B cell (primary cell): ENCODE data around the gene SH3TC1. TPM values are rescaled to one million over a fixed set of nuclear protein-coding genes. Genes with fewer than 3 reads are reported as not detected.

Experiments used
- ATAC-seq: fragments of 200-7000 bp; cut with Tn5 transposase; one replicate; pipeline ENCODE4 v1.10.0; 2021; ENCODE audit warnings: low read depth, mild to moderate bottlenecking, moderate number of reproducible peaks, moderate library complexity
- CTCF ChIA-PET: fragments of 350-600 bp; sonication (Branson Sonifier 250); formaldehyde crosslinking; loops from one replicate; lab custom pipeline; 2021; ENCODE audit warnings: antibody characterized with exemption, inconsistent platforms; lab: Charles Lee
- POLR2A ChIA-PET: fragments of 350-600 bp; sonication (Branson Sonifier 250); formaldehyde crosslinking; loops from one replicate; lab custom pipeline; 2021; ENCODE audit warnings: antibody characterized with exemption; lab: Charles Lee
- DNase-seq: peaks from one replicate; pipeline ENCODE4 v3.0.0; 2013
- H2AFZ ChIP-seq: 2 replicates; pipeline ENCODE4 v1.6.1; 2012; ENCODE audit warnings: mild to moderate bottlenecking, low read depth, low read length; ENCODE audit not compliant: insufficient read depth, poor library complexity, severe bottlenecking
- H3K27ac ChIP-seq, 2 donors: 1 replicate in 1 of 2; 2 replicates in 1 of 2; pipeline ENCODE4 v1.5.1; 2012 to 2013; ENCODE audit warnings: low read length in 2 of 2, mild to moderate bottlenecking in 2 of 2, moderate library complexity in 1 of 2
- H3K27me3 ChIP-seq, 4 experiments: fragments of 200-600 bp in 1 of 4; sonication (generic) in 1 of 4; replicated peaks in 1 of 4; 1 replicate in 2 of 4; 2 replicates in 2 of 4; pipeline versions ENCODE4 v1.6.1 to v1.7.0; 2013 to 2016; ENCODE audit warnings: low read length in 3 of 4, mild to moderate bottlenecking in 2 of 4, mixed read lengths in 1 of 4, moderate library complexity in 1 of 4; ENCODE audit not compliant: insufficient read depth in 4 of 4, control insufficient read depth in 3 of 4; ENCODE audit errors: control extremely low read depth in 1 of 4
- H3K36me3 ChIP-seq, 2 experiments: replicated peaks in 1 of 2; 1 replicate in 1 of 2; 2 replicates in 1 of 2; pipeline versions ENCODE4 v1.6.1 to v1.7.1; 2013; ENCODE audit warnings: low read length in 1 of 2; ENCODE audit not compliant: insufficient read depth in 2 of 2, control insufficient read depth in 1 of 2; ENCODE audit errors: control extremely low read depth in 1 of 2, extremely low read depth in 1 of 2
- H3K4me1 ChIP-seq, 2 donors: fragments of 200-600 bp in 1 of 2; sonication (generic) in 1 of 2; 1 replicate in 1 of 2; 2 replicates in 1 of 2; pipeline versions ENCODE4 v1.5.1 to v1.6.1; 2013 to 2017; ENCODE audit warnings: low read length in 2 of 2; ENCODE audit not compliant: control insufficient read depth in 2 of 2, insufficient read depth in 2 of 2
- H3K4me2 ChIP-seq: replicated peaks from 2 replicates; pipeline ENCODE3; 2012; ENCODE audit warnings: mild to moderate bottlenecking, low read depth, low read length; ENCODE audit not compliant: poor library complexity, severe bottlenecking
- H3K4me3 ChIP-seq, 5 experiments: fragments of 200-600 bp in 1 of 5; sonication (generic) in 1 of 5; 1 replicate in 3 of 5; 2 replicates in 2 of 5; pipeline versions ENCODE4 v1.5.1 to v1.7.0; 2011 to 2016; ENCODE audit warnings: low read length in 4 of 5, mild to moderate bottlenecking in 4 of 5, low read depth in 2 of 5, control low read depth in 1 of 5, moderate library complexity in 1 of 5; ENCODE audit not compliant: insufficient read depth in 1 of 5; ENCODE audit errors: control extremely low read depth in 1 of 5, extremely low read depth in 1 of 5
- H3K79me2 ChIP-seq: fragments of 200-600 bp; sonication (generic); one replicate; pipeline ENCODE4 v1.6.0; 2016; ENCODE audit warnings: low read length; ENCODE audit not compliant: control insufficient read depth, insufficient read depth
- H3K9ac ChIP-seq: fragments of 200-600 bp; sonication (generic); 2 replicates; pipeline ENCODE4 v1.6.1; 2017; ENCODE audit warnings: mild to moderate bottlenecking, low read length, moderate library complexity
- H3K9me3 ChIP-seq, 3 donors: one replicate each; pipeline versions ENCODE4 v1.6.1 to v1.7.1; 2013; ENCODE audit warnings: low read length in 2 of 3; ENCODE audit not compliant: control insufficient read depth in 2 of 3, insufficient read depth in 1 of 3; ENCODE audit errors: control extremely low read depth in 1 of 3
- H4K20me1 ChIP-seq: 2 replicates; pipeline ENCODE4 v1.6.0; 2012; ENCODE audit warnings: mild to moderate bottlenecking, low read length; ENCODE audit not compliant: insufficient read depth, control insufficient read depth, poor library complexity, severe bottlenecking
- H3K27ac Mint-ChIP-seq: one replicate; pipeline ENCODE4 v1.8.0; 2021; ENCODE audit warnings: mixed read lengths
- H3K27me3 Mint-ChIP-seq: one replicate; pipeline ENCODE4 v1.8.0; 2021; ENCODE audit warnings: mixed read lengths
- H3K4me1 Mint-ChIP-seq: one replicate; pipeline ENCODE4 v1.8.0; 2021; ENCODE audit warnings: mixed read lengths
- H3K4me3 Mint-ChIP-seq: one replicate; pipeline ENCODE4 v1.8.0; 2021; ENCODE audit warnings: mixed read lengths
- H3K9me3 Mint-ChIP-seq: one replicate; pipeline ENCODE4 v1.8.0; 2022; ENCODE audit warnings: mixed read lengths; ENCODE audit not compliant: insufficient read depth
- EZH2 ChIP-seq: IDR thresholded peaks from 2 replicates; pipeline ENCODE4 v1.6.1; 2012; ENCODE audit warnings: borderline replicate concordance, low read depth, mild to moderate bottlenecking, moderate library complexity, low read length; ENCODE audit not compliant: insufficient read depth, poor library complexity, severe bottlenecking
- WGBS: methylation state at CpG from one replicate; pipeline ENCODE4 v1.1.5; 2013; ENCODE audit warnings: missing lambda C conversion rate; ENCODE audit not compliant: insufficient coverage; 5-methylcytosine and 5-hydroxymethylcytosine counted together
- intact Hi-C: fragments of 100-400 bp; cut with micrococcal nuclease; formaldehyde crosslinking; loops from one replicate; pipeline ENCODE4 v1.10.0; 2022
- polyA plus RNA-seq: library from polyadenylated mRNA; depleted of rRNA; stranded (reverse); fragments of >200 nt; gene quantifications from 2 replicates; pipeline ENCODE4 v1.2.3, GENCODE V29; 2012
- total RNA-seq, 2 donors: library from RNA; stranded (reverse); fragments of 120-200 nt in 1 of 2; gene quantifications; 1 replicate in 1 of 2; 2 replicates in 1 of 2; pipeline versions ENCODE4 v1.2.3 to v1.2.4, GENCODE V29; 2013 to 2022
- TF ChIP-seq, protein P1 (sequence below): fragments of 200-600 bp; IDR thresholded peaks from one replicate; pipeline ENCODE4 v1.8.0; 2022; ENCODE audit warnings: antibody characterized with exemption, mild to moderate bottlenecking

The SH3TC1 gene
- total and polyA plus RNA-seq, 2 donors (not counting 1 experiment from before 2014, with no cell fraction given): 63.8 to 388 TPM

DNA sequence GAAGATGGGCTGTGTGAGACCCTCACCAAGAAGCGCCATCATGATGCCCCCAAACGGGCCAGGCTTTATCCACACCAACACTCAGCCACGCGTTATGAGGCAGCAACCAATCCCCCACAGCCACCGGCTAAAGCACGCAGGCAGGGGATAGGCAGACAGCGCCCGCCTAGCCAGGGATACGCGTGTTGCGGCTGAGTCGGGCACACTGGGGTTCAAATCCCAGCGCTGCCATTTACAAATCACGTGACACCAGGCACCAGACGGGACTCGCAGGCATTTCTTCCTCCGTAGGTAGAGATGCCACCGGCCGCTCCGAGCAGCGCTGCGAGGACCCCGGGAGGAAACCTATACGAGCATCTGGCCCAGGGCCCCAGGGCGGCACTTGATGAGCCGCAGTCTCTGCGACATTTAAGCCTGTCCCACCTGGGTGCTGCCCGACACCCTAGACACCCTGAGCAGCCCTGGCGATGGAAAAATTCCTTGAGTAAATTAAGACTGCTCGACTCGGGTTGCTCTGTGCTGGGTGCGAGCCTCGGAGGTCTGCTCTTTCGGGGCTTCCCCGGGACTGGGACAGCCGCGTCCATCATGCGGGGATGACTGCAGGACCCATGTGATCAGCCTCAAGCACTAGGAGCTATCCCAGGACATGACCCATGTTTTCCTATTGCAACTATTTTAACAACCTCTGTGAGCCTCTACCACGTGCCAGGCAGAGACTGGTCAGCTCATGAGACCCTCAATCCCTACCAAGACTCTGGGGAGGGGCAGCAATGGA, 46.8 kb upstream of the SH3TC1 start:
- Mint-ChIP-seq H3K9me3 (no peaks in the 10 kb centered on the region), H3K27ac (no peak overlapping the region), H3K4me3 (no peak overlapping the region), H3K27me3 (peaks cover 11% of the 10 kb centered on the region), H3K4me1 (peaks cover 7% of the 10 kb centered on the region)
- intact Hi-C loops: no loop called here
- no peak for ATAC-seq
- no peaks in the 10 kb centered on the region for H3K36me3 ChIP-seq
- DNase-seq: no peak
- POLR2A ChIA-PET: no interaction called here
- H3K4me2 ChIP-seq: no peak overlapping the region
- no peaks in the 10 kb centered on the region for H4K20me1 ChIP-seq
- no peak overlapping the region for H3K4me3 ChIP-seq
- no peaks in the 10 kb centered on the region for H3K79me2 ChIP-seq
- peaks cover 0 to under 1% of the 10 kb centered on the region in 2 donors for H3K4me1 ChIP-seq
- WGBS: 92% methylated on average over 35 of the region's 39 CpGs
- H3K9ac ChIP-seq: no peak overlapping the region
- no peaks in the 10 kb centered on the region for H3K9me3 ChIP-seq
- H2AFZ ChIP-seq: no peak overlapping the region
- H3K27ac ChIP-seq: no peak overlapping the region
- H3K27me3 ChIP-seq: peaks cover 0 to 5% (median 2%) of the 10 kb centered on the region in 4 experiments
- CTCF ChIA-PET: no interaction called here
- no peak for TF ChIP-seq EZH2
- TF ChIP-seq, protein P1, sequence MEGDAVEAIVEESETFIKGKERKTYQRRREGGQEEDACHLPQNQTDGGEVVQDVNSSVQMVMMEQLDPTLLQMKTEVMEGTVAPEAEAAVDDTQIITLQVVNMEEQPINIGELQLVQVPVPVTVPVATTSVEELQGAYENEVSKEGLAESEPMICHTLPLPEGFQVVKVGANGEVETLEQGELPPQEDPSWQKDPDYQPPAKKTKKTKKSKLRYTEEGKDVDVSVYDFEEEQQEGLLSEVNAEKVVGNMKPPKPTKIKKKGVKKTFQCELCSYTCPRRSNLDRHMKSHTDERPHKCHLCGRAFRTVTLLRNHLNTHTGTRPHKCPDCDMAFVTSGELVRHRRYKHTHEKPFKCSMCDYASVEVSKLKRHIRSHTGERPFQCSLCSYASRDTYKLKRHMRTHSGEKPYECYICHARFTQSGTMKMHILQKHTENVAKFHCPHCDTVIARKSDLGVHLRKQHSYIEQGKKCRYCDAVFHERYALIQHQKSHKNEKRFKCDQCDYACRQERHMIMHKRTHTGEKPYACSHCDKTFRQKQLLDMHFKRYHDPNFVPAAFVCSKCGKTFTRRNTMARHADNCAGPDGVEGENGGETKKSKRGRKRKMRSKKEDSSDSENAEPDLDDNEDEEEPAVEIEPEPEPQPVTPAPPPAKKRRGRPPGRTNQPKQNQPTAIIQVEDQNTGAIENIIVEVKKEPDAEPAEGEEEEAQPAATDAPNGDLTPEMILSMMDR: no peak

DNA sequence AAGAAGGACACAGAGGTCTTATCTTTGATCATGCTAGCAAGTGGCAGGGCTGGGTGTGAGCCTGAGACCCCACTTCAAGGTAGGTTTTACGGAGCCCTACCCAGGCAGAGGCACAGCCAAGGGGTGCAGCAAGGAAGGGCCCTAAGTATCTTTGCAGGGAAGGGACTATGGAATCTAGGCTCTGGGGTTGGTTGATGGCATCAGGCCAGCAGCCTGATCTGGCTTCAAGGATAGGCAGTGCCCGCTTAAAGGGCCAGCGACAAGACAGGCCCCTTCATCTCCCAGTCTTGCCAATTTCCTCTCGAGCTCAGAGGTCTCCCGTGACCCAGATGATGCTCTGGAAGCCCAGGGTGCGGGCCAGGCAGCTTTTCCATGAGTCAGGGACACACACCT, 46.2 kb upstream of the SH3TC1 start:
- POLR2A ChIA-PET: no interaction called here
- no peak for TF ChIP-seq EZH2
- TF ChIP-seq, protein P1: no peak
- no peak overlapping the region for H3K4me3 ChIP-seq
- intact Hi-C loops: no loop called here
- peaks cover 6 to 7% of the 10 kb centered on the region in 2 donors for H3K4me1 ChIP-seq
- H3K4me2 ChIP-seq: no peak overlapping the region
- H3K36me3 ChIP-seq: no peaks in the 10 kb centered on the region
- Mint-ChIP-seq H3K4me3 (no peak overlapping the region), H3K27me3 (peaks cover 12% of the 10 kb centered on the region), H3K9me3 (no peaks in the 10 kb centered on the region), H3K27ac (no peak overlapping the region), H3K4me1 (peaks cover 10% of the 10 kb centered on the region)
- H3K27me3 ChIP-seq: peaks cover 0 to 11% (median 7%) of the 10 kb centered on the region in 4 experiments
- no peaks in the 10 kb centered on the region for H4K20me1 ChIP-seq
- CTCF ChIA-PET: no interaction called here
- ATAC-seq (no peak), DNase-seq (no peak)
- peaks cover 0 to 5% (median 0%) of the 10 kb centered on the region in 3 donors for H3K9me3 ChIP-seq
- no peak overlapping the region for H2AFZ ChIP-seq
- no peak overlapping the region for H3K9ac ChIP-seq
- H3K79me2 ChIP-seq: no peaks in the 10 kb centered on the region
- 70% methylated on average over 6 of the region's 6 CpGs for WGBS
- no peak overlapping the region for H3K27ac ChIP-seq
